Lower lobe of right lung (tissue), 2 donors: ENCODE measurements around the gene SPINK9. TPM values are rescaled to one million over a fixed set of nuclear protein-coding genes. Genes with fewer than 3 reads are reported as not detected.
"Not testable (repeated sequence)": the region's sequence is repeated elsewhere in the genome, so short reads cannot be mapped to it uniquely, and the experiment has no call there.

Experiments used
- ATAC-seq, 2 donors: fragments of 200-7000 bp; cut with Tn5 transposase; one replicate each; pipeline ENCODE4 v1.9.1; 2020 to 2022; ENCODE audit warnings: mild to moderate bottlenecking in 2 of 2, moderate library complexity in 2 of 2
- DNase-seq: peaks from one replicate; pipeline ENCODE4 v3.0.0-alpha.2; 2020
- H3K27ac ChIP-seq: fragments of 200-600 bp; one replicate; pipeline ENCODE4 v1.8.0; 2022
- H3K27me3 ChIP-seq: fragments of 200-600 bp; one replicate; pipeline ENCODE4 v1.8.0; 2022; ENCODE audit warnings: low read depth
- H3K36me3 ChIP-seq: fragments of 200-600 bp; one replicate; pipeline ENCODE4 v1.8.0; 2022; ENCODE audit warnings: mild to moderate bottlenecking
- H3K4me1 ChIP-seq: fragments of 200-600 bp; one replicate; pipeline ENCODE4 v1.8.0; 2022
- H3K4me3 ChIP-seq: fragments of 200-600 bp; one replicate; pipeline ENCODE4 v1.8.0; 2022; ENCODE audit warnings: mild to moderate bottlenecking
- H3K9me3 ChIP-seq: fragments of 200-600 bp; one replicate; pipeline ENCODE4 v1.8.0; 2022
- CTCF ChIP-seq: fragments of 200-600 bp; IDR thresholded peaks from one replicate; pipeline ENCODE4 v1.8.0; 2022; ENCODE audit warnings: antibody characterized with exemption, mild to moderate bottlenecking
- intact Hi-C: fragments of 100-400 bp; cut with DNase I; formaldehyde crosslinking; loops from one replicate; pipeline ENCODE4 v1.11.0; 2022
- total RNA-seq: library from RNA; stranded (reverse); fragmentation: NEBNext Ultra II Directional; extraction: Animal tissue kit (Norgen Biotek cat#: 25700); gene quantifications from one replicate; pipeline ENCODE4 v1.2.1, GENCODE V29; 2021
- donor health status: DM: no; HTN: yes; CAD: no; lungs with severe emphysema.

The SPINK9 gene
- total RNA-seq, 1 donor from 2014 or later, result not detected

DNA sequence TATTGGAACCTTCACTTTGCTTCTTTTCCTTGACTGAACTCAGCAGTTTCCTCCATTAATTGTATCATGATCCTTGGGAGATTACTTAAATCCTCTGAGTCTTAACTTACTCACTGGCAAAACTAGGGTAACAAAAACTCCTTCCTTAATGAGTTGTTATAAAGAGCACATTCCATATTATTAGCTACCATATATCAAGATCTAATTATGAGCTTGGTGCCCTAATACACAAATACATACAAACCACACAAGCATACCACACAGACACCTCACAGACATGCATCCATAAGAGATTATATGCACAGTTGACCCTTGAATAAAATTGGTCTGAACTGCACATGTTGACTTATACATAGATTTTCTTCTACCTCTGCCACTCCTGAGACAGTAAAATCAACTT, 25.6 kb upstream of the SPINK9 start:
- Histone ChIP-seq H3K4me3 (no peak overlapping the region), H3K27ac (no peak overlapping the region), H3K27me3 (no peaks in the 10 kb centered on the region), H3K4me1 (no peaks in the 10 kb centered on the region), H3K9me3 (no peaks in the 10 kb centered on the region), H3K36me3 (no peaks in the 10 kb centered on the region)
- no peak for TF ChIP-seq CTCF
- intact Hi-C loops, result no loop called here
- ATAC-seq (no peak), DNase-seq (no peak)

- Histone ChIP-seq H3K27ac (no peak overlapping the region), H3K9me3 (no peaks in the 10 kb centered on the region), H3K4me3 (no peak overlapping the region), H3K27me3 (no peaks in the 10 kb centered on the region), H3K36me3 (no peaks in the 10 kb centered on the region), H3K4me1 (no peaks in the 10 kb centered on the region)
- DNase-seq (no peak), ATAC-seq (no peak)
- no peak for TF ChIP-seq CTCF
- intact Hi-C loops, result no loop called here
Measured at GRCh38 chr5:148311484-148311883, 23.9 kb upstream of the SPINK9 start.

DNA sequence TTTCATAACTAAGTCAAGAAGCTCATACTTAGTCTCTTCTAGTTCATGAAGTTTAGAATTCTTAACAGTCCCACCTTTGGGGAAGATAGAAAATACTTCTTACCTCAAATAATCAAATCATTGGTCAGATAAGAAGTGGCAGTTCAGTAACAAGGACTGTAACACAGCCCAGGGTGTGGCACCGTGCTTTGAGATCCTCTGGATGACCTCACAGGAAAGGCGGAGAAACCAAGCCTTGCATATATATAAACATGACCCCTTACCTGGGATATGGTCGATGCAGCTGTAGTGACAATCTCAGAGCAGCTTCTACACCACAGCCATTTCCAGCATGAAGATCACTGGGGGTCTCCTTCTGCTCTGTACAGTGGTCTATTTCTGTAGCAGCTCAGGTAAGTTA, 23.2 kb upstream of the SPINK9 start, which contains the start of gene SPINK7:
Gene SPINK7 (plus strand): TSS at position 271 of the 400 bp plus-strand sequence. CDS start 61 bp downstream, at position 332.
- Histone ChIP-seq H3K4me1 (no peaks in the 10 kb centered on the region), H3K36me3 (no peaks in the 10 kb centered on the region), H3K4me3 (no peak within 1 kb of the TSS), H3K27ac (no peak within 1 kb of the TSS), H3K27me3 (no peaks in the 10 kb centered on the region), H3K9me3 (no peaks in the 10 kb centered on the region)
- intact Hi-C loops, result no loop called here
- ATAC-seq (no peak), DNase-seq (no peak)
- no peak for TF ChIP-seq CTCF

- Histone ChIP-seq H3K36me3 (no peaks in the 10 kb centered on the region), H3K27ac (no peak overlapping the region), H3K4me1 (no peaks in the 10 kb centered on the region), H3K4me3 (no peak overlapping the region), H3K9me3 (no peaks in the 10 kb centered on the region), H3K27me3 (no peaks in the 10 kb centered on the region)
- TF ChIP-seq CTCF, result no peak
- intact Hi-C loops, result no loop called here
- ATAC-seq (no peak), DNase-seq (no peak)
Measured at GRCh38 chr5:148314187-148314586, 21.2 kb upstream of the SPINK9 start.

GRCh38 chr5:148314731-148315130, 20.6 kb upstream of the SPINK9 start:
- ATAC-seq, result no peak
- Histone ChIP-seq H3K36me3 (no peaks in the 10 kb centered on the region), H3K4me3 (no peak overlapping the region), H3K27me3 (no peaks in the 10 kb centered on the region), H3K27ac (no peak overlapping the region), H3K4me1 (no peaks in the 10 kb centered on the region), H3K9me3 (no peaks in the 10 kb centered on the region)
- intact Hi-C loops, result no loop called here
- no peak for DNase-seq
- no peak for TF ChIP-seq CTCF

DNA sequence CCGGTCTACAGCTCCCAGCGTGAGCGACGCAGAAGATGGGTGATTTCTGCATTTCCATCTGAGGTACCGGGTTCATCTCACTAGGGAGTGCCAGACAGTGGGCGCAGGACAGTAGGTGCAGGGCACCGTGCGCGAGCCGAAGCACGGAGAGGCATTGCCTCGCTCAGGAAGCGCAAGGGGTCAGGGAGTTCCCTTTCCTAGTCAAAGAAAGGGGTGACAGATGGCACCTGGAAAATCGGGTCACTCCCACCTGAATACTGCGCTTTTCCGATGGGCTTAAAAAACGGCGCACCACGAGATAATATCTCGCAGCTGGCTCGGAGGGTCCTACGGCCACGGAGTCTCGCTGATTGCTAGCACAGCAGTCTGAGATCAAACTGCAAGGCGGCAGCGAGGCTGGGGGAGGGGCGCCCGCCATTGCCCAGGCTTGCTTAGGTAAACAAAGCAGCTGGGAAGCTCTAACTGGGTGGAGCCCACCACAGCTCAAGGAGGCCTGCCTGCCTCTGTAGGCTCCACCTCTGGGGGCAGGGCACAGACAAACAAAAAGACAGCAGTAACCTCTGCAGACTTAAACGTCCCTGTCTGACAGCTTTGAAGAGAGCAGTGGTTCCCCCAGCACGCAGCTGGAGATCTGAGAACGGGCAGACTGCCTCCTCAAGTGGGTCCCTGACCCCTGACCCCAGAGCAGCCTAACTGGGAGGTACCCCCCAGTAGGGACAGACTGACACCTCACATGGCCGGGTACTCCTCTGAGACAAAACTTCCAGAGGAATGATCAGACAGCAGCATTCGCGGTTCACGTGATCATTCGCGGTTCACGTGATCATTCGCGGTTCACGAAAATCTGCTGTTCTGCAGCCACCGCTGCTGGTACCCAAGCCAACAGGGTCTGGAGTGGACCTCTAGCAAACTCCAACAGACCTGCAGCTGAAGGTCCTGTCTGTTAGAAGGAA, 15.1 kb upstream of the SPINK9 start:
- H3K9me3 ChIP-seq, H3K36me3 ChIP-seq, H3K27me3 ChIP-seq, DNase-seq, intact Hi-C loops, H3K27ac ChIP-seq, H3K4me1 ChIP-seq, ATAC-seq: not testable (repeated sequence)
- peak overlapping the region; percentile 35 for H3K4me3 ChIP-seq
